Activated naive CD4-positive, alpha-beta T cell treated with anti-CD3 and anti-CD28 coated beads, Interleukin-2, amount 50 U/mL, for 24 hours (primary cell): Measurements from ENCODE around the gene PBX2.

Experiments used
- H3K27ac Mint-ChIP-seq: one replicate; pipeline ENCODE4 v1.8.0; 2021; ENCODE audit warnings: mild to moderate bottlenecking, mixed read lengths
- H3K27me3 Mint-ChIP-seq: one replicate; pipeline ENCODE4 v1.8.0; 2021; ENCODE audit warnings: mixed read lengths
- H3K36me3 Mint-ChIP-seq: one replicate; pipeline ENCODE4 v1.8.0; 2021; ENCODE audit warnings: mixed read lengths
- H3K4me1 Mint-ChIP-seq: one replicate; pipeline ENCODE4 v1.8.0; 2021; ENCODE audit warnings: mixed read lengths
- H3K4me3 Mint-ChIP-seq: one replicate; pipeline ENCODE4 v1.8.0; 2021; ENCODE audit warnings: mild to moderate bottlenecking, mixed read lengths
- H3K9me3 Mint-ChIP-seq: one replicate; pipeline ENCODE4 v1.8.0; 2021; ENCODE audit warnings: mixed read lengths

Gene PBX2

GRCh38 chr6:32190054-32190851 lies at the start of gene PBX2:
TSS of gene PBX2 (minus strand) at chr6:32190202. CDS start at chr6:32189915, 287 bp downstream.
- peaks cover 76% of the 10 kb centered on the region for H3K4me1 Mint-ChIP-seq
- peak within 1 kb of the TSS; percentile 95 for H3K4me3 Mint-ChIP-seq
- H3K36me3 Mint-ChIP-seq: peaks cover 13% of the 10 kb centered on the region
- H3K27ac Mint-ChIP-seq: peak within 1 kb of the TSS; percentile 97
- H3K27me3 Mint-ChIP-seq: no peaks in the 10 kb centered on the region
- no peaks in the 10 kb centered on the region for H3K9me3 Mint-ChIP-seq

GRCh38 chr6:32239462-32239861 lies 49.5 kb upstream of the PBX2 start:
- H3K36me3 Mint-ChIP-seq: no peaks in the 10 kb centered on the region
- H3K9me3 Mint-ChIP-seq: no peaks in the 10 kb centered on the region
- H3K27me3 Mint-ChIP-seq: no peaks in the 10 kb centered on the region
- no peak overlapping the region for H3K27ac Mint-ChIP-seq
- no peak overlapping the region for H3K4me3 Mint-ChIP-seq
- H3K4me1 Mint-ChIP-seq: peaks cover 7% of the 10 kb centered on the region

- Mint-ChIP-seq H3K27ac (no peak overlapping the region), H3K9me3 (no peaks in the 10 kb centered on the region), H3K27me3 (no peaks in the 10 kb centered on the region), H3K36me3 (no peaks in the 10 kb centered on the region), H3K4me1 (no peaks in the 10 kb centered on the region), H3K4me3 (no peak overlapping the region)
These were observed 44.9 kb upstream of the PBX2 start for GRCh38 chr6:32234934-32235333.

GRCh38 chr6:32226434-32226833 lies 36.4 kb upstream of the PBX2 start:
- Mint-ChIP-seq H3K27me3 (no peaks in the 10 kb centered on the region), H3K4me3 (no peak overlapping the region), H3K4me1 (peaks cover 18% of the 10 kb centered on the region), H3K9me3 (no peaks in the 10 kb centered on the region), H3K27ac (no peak overlapping the region), H3K36me3 (no peaks in the 10 kb centered on the region)

GRCh38 chr6:32224696-32225095 lies 34.7 kb upstream of the PBX2 start:
- H3K4me1 Mint-ChIP-seq: peaks cover 18% of the 10 kb centered on the region
- H3K27ac Mint-ChIP-seq: no peak overlapping the region
- H3K9me3 Mint-ChIP-seq: no peaks in the 10 kb centered on the region
- no peaks in the 10 kb centered on the region for H3K27me3 Mint-ChIP-seq
- H3K36me3 Mint-ChIP-seq: no peaks in the 10 kb centered on the region
- no peak overlapping the region for H3K4me3 Mint-ChIP-seq

GRCh38 chr6:32223258-32224235 lies 33.5 kb upstream of the PBX2 start, which contains the start of gene NOTCH4:
TSS of gene NOTCH4 (minus strand) at chr6:32224067. CDS start at chr6:32223928, 139 bp downstream.
- Mint-ChIP-seq H3K27ac (no peak within 1 kb of the TSS), H3K4me3 (no peak within 1 kb of the TSS), H3K9me3 (no peaks in the 10 kb centered on the region), H3K27me3 (no peaks in the 10 kb centered on the region), H3K36me3 (no peaks in the 10 kb centered on the region), H3K4me1 (peaks cover 18% of the 10 kb centered on the region)

- no peaks in the 10 kb centered on the region for H3K36me3 Mint-ChIP-seq
- H3K9me3 Mint-ChIP-seq: no peaks in the 10 kb centered on the region
- no peak overlapping the region for H3K27ac Mint-ChIP-seq
- peaks cover 18% of the 10 kb centered on the region for H3K4me1 Mint-ChIP-seq
- no peak overlapping the region for H3K4me3 Mint-ChIP-seq
- no peaks in the 10 kb centered on the region for H3K27me3 Mint-ChIP-seq
These were observed 32.6 kb upstream of the PBX2 start for GRCh38 chr6:32222333-32223230.

GRCh38 chr6:32220021-32220420 lies 30.0 kb upstream of the PBX2 start:
- H3K36me3 Mint-ChIP-seq: no peaks in the 10 kb centered on the region
- H3K4me3 Mint-ChIP-seq: no peak overlapping the region
- H3K9me3 Mint-ChIP-seq: no peaks in the 10 kb centered on the region
- H3K4me1 Mint-ChIP-seq: peaks cover 18% of the 10 kb centered on the region
- no peaks in the 10 kb centered on the region for H3K27me3 Mint-ChIP-seq
- H3K27ac Mint-ChIP-seq: no peak overlapping the region

- peaks cover 11% of the 10 kb centered on the region for H3K4me1 Mint-ChIP-seq
- no peaks in the 10 kb centered on the region for H3K27me3 Mint-ChIP-seq
- H3K27ac Mint-ChIP-seq: no peak overlapping the region
- H3K9me3 Mint-ChIP-seq: no peaks in the 10 kb centered on the region
- no peaks in the 10 kb centered on the region for H3K36me3 Mint-ChIP-seq
- no peak overlapping the region for H3K4me3 Mint-ChIP-seq
These were observed 28.2 kb upstream of the PBX2 start for GRCh38 chr6:32218167-32218566.

GRCh38 chr6:32216998-32217397 lies 27.0 kb upstream of the PBX2 start:
- no peak overlapping the region for H3K4me3 Mint-ChIP-seq
- H3K27me3 Mint-ChIP-seq: no peaks in the 10 kb centered on the region
- H3K27ac Mint-ChIP-seq: no peak overlapping the region
- H3K4me1 Mint-ChIP-seq: no peaks in the 10 kb centered on the region
- no peaks in the 10 kb centered on the region for H3K36me3 Mint-ChIP-seq
- no peaks in the 10 kb centered on the region for H3K9me3 Mint-ChIP-seq

- H3K4me1 Mint-ChIP-seq: no peaks in the 10 kb centered on the region
These were observed 26.3 kb upstream of the PBX2 start for GRCh38 chr6:32216285-32216684.

GRCh38 chr6:32215617-32216016 lies 25.6 kb upstream of the PBX2 start:
- H3K4me3 Mint-ChIP-seq: no peak overlapping the region
- H3K9me3 Mint-ChIP-seq: no peaks in the 10 kb centered on the region
- no peaks in the 10 kb centered on the region for H3K4me1 Mint-ChIP-seq
- peak overlapping the region; percentile 61 for H3K27ac Mint-ChIP-seq
- H3K27me3 Mint-ChIP-seq: no peaks in the 10 kb centered on the region
- H3K36me3 Mint-ChIP-seq: no peaks in the 10 kb centered on the region

More at GRCh38 chr6:32216285-32216684, 26.3 kb upstream of the PBX2 start:
- no peaks in the 10 kb centered on the region for H3K36me3 Mint-ChIP-seq
- no peak overlapping the region for H3K4me3 Mint-ChIP-seq
- no peaks in the 10 kb centered on the region for H3K9me3 Mint-ChIP-seq
- H3K27ac Mint-ChIP-seq: no peak overlapping the region
- H3K27me3 Mint-ChIP-seq: no peaks in the 10 kb centered on the region

GRCh38 chr6:32214126-32214525 lies 24.1 kb upstream of the PBX2 start:
- H3K4me1 Mint-ChIP-seq: no peaks in the 10 kb centered on the region
- H3K9me3 Mint-ChIP-seq: no peaks in the 10 kb centered on the region
- no peaks in the 10 kb centered on the region for H3K27me3 Mint-ChIP-seq
- H3K4me3 Mint-ChIP-seq: no peak overlapping the region
- no peaks in the 10 kb centered on the region for H3K36me3 Mint-ChIP-seq
- H3K27ac Mint-ChIP-seq: no peak overlapping the region

- no peaks in the 10 kb centered on the region for H3K36me3 Mint-ChIP-seq
- no peak overlapping the region for H3K4me3 Mint-ChIP-seq
- no peak overlapping the region for H3K27ac Mint-ChIP-seq
- no peaks in the 10 kb centered on the region for H3K4me1 Mint-ChIP-seq
- H3K27me3 Mint-ChIP-seq: no peaks in the 10 kb centered on the region
- no peaks in the 10 kb centered on the region for H3K9me3 Mint-ChIP-seq
These were observed 23.6 kb upstream of the PBX2 start for GRCh38 chr6:32213649-32214048.
